Colon (tissue), 2 donors: ENCODE measurements around the gene NATD1.

Experiments used
- FAIRE-seq: peaks from 2 replicates; lab custom pipeline; 2012; peaks lifted over from hg19 to GRCh38; lab: Jason Lieb, UNC
- donor health status: control.
- donor health status: control.

NATD1 gene, protein sequence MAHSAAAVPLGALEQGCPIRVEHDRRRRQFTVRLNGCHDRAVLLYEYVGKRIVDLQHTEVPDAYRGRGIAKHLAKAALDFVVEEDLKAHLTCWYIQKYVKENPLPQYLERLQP

DNA sequence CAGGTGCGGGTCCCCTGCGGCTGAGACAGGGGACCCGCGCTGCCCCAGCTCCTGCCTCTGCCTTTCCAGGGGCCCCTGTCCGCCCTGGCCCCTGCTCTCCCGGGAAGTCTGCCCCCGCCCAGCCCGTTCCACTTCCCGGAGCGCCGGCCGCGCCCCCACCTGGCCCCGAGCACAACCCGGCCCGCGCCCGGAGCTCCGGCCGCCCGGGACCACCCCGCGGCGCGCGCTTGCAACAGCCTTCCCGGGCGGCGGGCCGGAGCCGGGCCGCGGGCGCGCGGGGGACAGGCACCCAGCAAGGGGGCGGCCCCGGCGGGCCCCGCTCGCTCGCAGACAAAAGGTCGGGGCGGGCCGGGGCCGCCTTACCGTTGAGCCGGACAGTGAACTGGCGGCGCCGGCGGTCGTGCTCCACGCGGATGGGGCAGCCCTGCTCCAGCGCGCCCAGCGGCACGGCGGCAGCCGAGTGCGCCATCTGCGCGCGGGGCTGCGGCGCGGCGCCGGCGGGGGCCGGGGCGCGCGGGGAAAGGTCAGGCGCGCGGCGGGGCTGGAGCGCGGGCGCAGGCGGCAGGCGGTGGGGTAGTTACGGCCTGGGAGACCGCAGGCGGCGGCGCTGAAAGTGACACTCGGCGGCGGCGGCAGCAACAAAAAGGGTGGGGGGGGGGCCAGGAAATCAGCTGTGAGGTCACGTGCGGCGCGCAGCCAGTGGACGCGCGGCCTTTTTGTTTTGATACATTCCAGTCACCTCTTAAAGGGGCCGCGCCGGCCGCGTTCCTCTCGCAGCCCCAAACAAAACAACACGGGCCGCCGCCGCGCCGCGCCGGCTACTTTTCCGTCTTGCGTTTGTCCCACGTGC is at the start of gene NATD1:
TSS of gene NATD1 (minus strand) at position 615 of the 850 bp plus-strand sequence. CDS start at position 469, 146 bp downstream.
- no peak for FAIRE-seq

DNA sequence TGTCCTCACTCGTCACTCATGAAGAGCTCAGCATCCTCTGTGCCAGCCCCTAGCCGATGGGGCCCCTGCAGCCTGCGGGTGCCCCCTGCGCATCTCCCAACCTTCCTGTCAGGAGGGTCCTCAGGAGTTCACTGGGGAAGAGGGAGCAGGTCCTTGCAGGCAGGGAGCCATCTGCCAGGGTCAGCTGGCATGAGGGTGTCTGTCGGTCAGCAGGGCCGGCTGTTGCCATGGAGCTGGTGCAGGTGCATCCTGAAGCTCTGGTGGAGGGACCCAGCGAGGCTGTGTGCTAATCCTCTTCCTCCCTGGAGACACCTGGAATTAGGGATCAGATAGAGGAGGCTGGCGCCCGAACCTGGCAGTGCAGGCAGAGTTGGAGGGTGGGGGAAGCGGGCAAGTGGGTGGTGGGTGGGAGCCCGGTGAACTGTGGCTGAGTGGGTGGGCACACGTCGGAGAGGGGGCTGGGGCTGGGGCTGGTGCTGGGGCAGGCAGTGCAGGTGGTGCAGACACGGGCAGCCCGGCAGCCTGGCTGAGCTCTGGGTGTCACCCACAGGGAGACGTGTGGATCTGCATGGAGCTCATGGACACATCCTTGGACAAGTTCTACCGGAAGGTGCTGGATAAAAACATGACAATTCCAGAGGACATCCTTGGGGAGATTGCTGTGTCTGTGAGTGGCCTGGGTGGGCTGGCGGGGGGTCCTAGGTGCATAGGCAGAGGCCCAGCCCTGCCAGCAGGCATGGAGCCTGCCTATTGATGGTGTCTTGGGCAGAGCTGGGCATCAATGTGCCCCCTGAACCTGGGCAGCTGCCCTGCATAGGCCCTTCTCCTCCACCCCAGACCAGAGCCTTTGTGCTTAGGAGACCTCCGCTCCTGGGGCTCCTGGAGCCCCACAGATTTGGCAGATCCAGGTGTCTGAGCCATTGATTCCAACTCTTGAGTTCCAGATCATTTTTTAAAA is 48.7 kb upstream of the NATD1 start:
- FAIRE-seq, result no peak

DNA sequence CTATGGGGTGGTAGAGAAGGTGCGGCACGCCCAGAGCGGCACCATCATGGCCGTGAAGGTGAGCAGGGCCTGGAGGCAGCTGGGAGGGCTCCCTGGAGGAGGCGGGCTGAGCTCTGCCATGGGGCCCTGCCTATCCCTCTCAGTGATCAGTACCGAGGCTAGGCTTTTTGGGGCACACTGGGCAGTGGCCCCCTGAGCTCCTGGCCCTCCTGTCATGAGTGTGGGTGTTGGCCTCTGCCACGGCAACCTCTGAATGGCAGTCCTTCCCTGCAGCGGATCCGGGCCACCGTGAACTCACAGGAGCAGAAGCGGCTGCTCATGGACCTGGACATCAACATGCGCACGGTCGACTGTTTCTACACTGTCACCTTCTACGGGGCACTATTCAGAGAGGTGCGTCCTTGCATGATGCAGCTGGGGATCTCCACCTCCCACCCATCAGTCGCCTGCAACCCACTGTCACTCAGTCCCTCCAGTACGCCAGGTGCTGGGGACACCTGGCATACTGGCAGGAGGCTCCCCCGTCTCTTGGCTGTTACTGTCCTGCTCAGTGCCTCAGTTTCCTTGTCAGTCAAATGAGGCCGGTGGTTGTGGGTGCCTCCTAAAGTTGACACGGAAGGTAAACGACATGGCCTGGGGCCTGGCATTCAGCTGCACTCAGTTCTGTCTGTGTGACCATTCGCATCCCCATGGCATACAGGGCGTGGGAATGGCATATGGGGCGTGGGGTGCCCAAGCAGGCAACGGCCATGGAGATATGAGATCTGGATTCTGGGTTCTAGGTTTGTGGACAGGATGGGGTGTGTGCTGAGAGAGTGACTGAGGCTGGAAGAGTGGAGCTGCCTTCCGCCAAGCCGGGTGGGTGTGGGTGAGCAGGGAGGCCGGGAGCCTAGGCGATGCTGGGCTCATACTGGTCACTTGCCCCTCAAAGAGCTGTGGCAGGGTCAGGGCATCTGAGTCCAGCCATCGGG is 47.7 kb upstream of the NATD1 start:
- no peak for FAIRE-seq

DNA sequence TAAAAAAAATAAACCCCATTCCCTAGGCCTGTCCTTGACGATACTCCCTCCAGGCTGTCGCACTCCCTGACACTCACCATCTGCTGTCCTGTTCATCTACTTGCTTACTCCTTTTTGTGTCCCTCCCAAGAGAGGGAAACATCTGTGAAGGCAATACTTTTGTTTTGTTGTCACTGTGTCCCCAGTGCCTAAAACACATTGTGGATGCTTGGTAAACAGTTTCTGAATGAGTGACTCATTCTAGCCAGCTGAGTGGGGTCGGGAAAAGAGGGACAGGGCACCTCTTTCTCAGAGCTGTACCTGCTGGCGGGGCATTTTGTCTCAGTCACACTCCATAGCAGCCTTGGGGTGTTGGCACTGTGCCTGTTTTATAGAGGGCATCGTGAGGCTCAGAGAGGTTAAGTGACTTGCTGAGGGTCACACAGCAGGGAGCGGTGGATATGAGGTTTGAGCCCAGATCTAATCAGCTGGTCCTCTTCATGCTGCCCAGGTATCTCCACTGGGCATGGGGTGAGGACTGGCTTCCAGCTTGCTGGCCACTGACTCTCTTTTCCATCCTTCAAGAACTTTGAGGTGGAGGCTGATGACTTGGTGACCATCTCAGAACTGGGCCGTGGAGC is 46.9 kb upstream of the NATD1 start:
- no peak for FAIRE-seq

DNA sequence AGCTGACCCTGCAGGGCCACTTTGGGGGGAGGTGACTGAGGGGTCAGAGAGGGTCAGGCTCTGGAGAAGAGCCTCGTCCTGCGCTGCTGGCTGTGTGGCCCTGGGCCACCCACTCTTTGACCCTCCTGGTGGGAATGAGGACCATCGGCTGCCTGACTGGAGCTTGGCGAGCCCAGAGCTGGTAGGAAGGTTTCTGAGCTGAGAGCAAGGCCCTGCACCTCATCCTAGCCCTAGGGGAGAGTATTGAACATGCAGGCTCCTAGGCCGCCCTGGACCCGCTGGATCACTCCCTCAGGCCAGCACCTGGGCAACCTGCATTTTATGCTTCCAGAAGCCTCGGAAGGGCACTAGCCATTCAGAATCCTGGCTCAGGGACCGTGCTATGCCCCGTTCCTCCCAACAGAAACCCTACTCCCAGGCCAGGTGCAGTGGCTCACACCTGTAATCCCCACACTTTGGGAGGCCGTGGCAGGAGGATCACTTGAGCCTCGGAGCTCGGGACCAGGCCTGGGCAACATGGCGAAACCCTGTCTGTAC is 45.8 kb upstream of the NATD1 start:
- no peak for FAIRE-seq

DNA sequence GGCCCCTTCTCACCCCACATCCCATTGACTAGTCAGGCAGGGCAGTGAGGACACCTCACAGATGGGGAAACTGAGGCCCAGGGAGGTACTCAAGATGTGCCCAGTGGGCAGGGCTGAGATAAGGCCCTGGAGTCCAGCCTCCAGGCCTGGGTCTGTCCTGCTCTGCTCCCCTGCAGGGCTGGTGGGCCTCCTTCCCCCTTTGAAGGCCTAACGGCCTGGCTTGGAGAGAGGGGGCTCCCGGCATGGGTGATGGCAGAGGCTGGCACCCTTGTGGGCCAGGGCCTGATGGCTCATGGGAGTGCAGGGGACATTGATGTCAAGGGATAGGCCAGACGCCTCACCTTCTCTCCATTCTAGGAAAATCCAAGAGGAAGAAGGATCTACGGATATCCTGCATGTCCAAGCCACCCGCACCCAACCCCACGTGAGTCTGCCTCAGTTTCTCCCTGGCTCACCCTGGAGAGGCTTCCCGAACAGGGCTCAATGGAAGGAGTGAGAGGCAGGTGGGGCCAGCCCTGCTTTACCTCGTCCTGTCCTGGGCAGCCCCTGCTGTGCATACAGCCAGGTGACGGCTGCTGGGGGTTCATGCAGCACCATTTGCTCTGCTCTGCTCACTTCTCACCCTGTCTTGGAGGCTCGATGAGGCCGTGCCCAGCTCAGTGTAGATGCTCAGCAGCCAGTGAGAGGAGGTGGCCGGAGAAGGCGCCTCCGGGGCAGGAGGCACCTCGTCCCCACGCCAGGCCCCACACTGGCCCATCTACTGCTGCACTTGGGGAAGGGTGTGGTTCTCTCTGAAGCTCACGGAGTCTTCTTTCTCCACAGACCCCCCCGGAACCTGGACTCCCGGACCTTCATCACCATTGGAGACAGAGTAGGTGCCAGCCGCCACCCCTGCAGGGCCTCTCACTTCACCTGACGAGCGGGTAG is 45.1 kb upstream of the NATD1 start:
- no peak for FAIRE-seq

DNA sequence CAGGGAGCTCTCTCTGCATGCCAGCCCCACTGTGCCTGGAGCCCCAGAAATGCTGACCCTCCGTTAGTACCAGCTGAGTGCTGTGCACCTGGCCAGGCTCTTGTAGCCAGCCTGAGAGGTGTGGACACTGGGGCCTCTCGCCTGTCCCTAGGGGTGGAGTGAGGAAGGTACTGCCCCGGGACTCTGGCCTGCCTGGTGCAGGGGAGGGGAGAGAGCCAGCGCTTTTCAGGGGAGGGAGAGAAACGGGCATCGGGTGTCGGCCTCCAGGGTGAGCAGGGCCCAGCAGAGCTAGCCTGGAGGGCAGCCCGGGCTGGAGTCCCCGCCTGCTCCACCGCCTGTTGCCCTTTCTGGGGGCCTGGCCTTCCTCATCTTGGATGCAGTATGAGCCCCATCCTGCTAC is 44.4 kb upstream of the NATD1 start:
- FAIRE-seq, result no peak

DNA sequence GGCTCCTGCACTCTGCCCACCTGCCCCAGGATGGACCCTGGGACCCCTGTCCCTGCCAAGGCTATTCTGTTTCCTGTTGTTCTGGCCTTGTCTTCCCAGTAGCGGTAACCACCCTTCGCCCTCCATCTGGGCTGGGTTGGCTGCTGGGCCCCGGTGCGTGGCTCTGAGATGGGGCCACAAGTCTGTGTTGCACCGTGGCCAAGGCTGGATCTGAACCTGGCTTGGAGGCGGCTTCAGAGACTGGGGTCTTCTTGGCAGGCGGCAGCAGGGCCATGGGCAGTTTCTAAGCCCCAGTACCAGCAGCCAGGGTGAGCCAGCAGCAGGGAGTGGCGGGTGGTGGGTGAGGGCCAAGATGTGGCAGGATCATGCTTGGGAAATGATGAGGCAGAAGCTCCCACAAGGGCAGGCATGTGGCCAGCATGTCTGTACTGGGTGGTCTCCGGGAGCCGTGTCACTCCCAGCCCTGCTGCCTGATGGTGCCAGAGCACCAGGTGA is 43.9 kb upstream of the NATD1 start:
- FAIRE-seq, result no peak

DNA sequence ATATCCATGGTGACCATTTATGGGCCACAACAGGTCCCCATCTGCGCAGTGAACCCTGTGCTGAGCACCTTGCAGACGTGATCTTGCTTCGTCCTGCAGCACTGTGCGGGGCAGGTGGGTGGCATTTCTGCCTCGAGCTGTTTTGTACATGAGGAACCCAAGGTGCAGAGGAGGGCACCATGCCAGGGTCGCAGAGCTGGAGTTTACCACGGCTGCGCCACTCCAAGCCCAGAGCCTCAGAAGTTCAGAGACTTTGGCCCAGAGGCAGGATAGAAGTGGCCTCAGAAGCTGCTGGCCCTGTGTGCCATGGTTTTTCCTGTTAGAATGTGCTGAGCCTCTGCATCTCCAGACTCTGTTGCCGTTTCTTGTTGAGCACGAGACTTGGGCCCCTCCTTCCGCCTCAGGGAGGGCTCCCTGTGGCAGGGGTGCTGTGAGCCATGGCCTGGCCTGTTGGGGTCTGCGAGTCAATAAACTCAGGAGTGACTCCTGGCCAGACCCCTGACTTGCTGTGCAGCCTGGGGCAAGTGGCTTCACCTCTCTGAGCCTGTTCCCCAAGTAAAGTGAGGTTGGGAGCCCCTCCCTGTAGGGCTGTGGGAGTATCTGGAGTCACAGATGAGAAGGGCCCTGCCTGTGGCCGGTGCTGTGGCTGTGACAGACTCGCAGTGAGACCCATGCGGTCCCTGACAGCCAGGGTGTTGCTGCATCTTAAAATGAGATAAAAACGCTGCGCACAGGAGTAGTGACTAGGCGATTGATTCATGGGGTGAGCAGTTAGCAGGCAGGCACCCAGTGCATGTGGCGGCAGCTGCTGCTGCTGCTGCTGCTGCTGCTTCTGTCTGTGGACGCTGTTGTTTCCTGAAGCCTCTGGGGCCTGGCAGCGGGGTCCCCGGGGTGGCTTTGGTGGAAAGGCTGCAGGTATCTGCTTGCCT is 43.2 kb upstream of the NATD1 start:
- no peak for FAIRE-seq

DNA sequence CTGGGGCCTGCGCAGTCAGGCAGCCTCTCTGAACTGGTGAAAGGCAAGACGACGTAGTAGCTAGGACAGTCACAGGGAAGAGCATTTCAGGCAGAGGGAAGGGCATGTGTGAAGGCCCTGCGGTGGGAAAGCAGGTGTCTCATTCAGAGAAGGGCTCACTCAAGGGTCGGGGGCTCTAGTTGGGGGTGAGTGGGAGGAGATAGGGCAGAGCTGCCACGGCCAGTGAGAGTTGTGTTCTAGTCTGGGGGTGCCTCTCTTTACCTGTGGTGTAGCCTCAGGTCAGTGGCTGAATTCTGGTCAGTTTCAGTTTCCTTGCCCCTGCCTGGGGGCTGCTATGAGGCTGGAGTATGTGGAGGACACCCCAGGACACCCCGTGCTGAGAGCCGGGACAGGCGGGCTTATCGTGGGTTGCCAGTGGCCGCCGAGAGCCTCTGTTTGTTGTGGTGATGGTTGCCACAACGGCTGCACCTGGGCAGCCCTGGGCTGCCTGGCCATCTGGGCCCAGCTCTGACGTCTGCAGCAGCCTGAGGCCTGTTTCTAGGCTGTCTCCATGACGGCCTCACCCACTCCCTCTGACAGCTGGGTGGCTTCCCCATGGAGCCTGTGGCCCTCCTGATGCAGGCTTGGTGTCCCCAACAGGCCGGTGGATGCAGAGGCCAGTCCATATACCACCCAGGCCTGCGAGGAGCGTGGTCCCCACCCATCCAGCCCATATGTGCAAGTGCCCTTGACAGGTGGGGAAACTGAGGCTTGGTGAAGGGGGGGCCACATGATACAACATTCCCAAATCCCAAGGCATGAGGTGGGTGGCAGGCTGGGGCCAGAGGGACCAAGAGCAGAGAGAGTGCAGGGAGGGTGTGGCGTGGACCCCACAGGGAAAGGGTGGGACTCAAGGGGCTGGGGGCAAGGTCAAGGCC is 42.1 kb upstream of the NATD1 start:
- no peak for FAIRE-seq

DNA sequence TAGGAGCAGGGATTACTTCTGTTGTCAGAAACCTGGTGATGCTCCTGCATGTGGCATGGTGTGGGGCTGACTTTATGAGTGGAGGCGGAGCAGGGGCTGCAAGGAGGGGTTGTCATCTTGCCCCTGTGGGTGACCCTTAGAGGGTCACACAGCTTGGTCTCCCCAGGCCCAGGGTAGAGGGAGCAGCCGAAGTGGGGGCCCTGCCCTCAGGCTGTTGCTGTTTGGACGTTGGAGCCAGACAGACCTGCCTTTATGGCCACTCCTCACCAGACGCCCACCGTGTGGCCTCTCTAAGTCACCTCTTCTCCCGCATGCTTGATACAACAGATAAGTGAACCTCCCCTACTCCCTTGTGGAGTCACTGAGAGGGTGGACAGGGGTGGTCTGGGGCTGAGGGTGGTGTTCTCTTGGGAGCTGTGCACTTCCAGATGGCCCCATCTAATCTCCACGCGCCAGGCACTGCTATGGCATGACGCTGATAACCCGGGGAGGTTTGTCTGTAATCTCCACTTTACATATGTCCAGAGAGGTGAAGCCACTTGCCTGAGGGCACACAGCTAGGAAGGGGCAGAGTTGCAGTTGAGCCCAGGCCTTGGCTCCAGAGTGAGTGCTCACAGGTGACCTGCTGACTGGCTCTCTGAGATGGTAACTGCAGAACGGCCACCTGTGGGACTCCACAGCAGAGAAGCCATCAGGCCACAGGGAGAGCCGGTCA is 41.3 kb upstream of the NATD1 start:
- no peak for FAIRE-seq

DNA sequence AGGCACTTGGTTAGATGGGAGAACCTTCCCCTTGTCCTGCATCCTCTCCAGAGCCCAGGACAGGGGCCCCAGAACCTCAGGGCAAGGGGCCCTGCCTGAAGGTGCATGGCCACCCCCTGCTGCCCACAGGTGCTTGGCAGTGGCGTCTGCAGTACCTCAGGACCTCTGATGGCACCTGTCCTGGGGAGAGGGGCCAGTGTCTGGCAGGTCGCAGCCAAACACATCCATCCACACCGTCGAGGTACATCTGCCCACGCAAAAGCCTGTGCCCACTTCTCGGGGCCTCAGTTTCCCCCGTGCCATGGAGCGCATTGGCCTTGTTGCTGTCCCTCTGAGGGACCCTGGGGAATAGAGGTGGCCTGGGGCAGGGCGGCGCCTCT is 40.6 kb upstream of the NATD1 start:
- FAIRE-seq, result no peak

DNA sequence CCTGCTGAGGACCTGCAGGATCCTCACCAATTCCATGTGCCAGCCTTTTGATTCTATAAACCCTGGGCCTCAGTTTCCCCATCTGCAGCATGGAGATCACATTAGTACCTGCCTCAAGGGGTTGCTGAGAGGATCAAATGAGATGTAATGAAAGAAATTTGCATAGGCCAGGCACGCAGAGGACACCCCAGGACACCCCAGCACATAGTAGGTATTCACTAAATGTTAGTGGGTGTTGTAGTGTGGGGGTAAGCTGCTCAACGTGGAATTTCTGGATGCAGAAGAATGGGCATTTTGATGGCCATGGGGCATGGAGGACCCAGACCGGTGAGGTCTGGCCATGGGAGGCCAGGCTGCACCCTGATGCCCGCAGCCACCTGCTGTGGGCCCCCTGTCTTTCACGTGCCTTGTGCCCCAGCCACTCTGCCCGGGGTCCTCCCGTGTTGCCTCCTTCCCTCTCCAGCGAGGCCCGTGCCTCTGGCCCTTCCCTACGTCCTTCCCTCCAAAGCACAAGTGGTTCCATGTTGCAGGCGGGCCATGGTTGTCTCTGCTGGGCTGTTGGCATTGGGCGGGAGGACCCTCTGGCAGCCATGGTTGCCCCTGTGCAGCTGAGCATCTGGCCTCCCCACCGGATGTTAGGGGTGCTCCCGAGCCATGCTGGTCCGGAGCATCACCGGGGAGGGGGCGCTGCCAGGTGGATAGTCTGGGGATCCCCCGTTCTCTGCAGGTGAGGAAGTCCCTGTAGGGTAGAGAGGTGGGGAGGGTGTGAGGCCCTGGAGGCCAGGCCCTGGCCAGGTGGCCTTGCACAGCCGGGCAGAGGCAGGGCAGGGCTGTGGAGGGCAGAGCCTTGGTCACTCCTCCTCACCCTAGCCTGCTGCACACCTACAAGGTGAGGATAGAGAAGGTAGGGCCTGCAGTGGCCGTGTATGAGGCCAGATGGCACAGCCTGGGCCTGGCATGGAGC is 39.9 kb upstream of the NATD1 start:
- no peak for FAIRE-seq

DNA sequence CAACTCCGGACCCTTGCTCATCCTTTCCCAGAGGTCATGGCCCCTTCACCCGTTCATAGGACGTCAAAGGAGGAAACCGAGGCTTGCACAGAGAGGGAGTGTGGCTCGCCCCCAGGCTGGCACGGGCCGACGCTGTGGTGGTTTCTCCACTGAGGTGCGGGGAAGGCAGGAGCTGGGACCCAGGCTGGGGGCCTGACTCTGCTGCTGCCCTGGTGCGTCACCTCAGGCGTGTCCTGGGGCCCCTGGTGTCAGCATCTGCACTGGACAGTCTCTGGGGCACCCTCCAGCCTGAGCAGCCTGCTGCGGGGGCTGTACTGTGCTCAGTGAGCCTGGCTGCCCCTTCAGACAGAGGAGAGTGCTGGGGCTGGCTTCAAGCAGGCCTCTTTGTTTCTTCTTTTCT is 38.7 kb upstream of the NATD1 start:
- no peak for FAIRE-seq

DNA sequence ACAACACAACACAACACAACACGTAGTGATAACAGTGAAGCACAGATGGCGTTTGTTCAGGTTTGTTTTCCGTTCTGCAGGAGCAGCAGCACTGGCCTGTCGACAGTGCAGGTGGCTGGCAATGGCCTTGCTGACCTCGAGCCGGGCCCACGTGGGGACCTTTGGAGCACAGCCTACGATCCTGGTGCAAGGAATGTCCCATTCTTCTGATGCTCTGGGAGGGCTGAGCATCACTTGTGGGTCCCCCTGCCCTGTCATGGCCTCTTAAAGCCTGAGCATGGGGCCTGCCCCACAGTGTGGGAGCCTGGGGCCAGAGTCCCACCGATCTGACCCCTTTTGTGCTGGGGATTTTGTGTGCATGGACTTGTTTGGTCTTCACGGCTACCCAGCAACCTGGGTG is 38.1 kb upstream of the NATD1 start:
- FAIRE-seq, result no peak
